Suprapubic skin (tissue), 4 donors: ENCODE results near the gene METTL8. TPM values are rescaled to one million over a fixed set of nuclear protein-coding genes. Genes with fewer than 3 reads are reported as not detected.
A peak's percentile ranks its signal among the peaks of the same experiment; 100 is the strongest.
"Not testable (repeated sequence)": the region's sequence is repeated elsewhere in the genome, so short reads cannot be mapped to it uniquely, and the experiment has no call there.

Experiments used
- DNase-seq, 2 donors: peaks; one replicate each; pipeline ENCODE4 v3.0.0-alpha.2; 2019; ENCODE audit warnings: low spot score in 2 of 2
- H3K27ac ChIP-seq: fragments of 200-600 bp; sonication (generic); one replicate; pipeline ENCODE4 v1.5.1; 2019
- H3K27me3 ChIP-seq: fragments of 200-600 bp; sonication (generic); one replicate; pipeline ENCODE4 v1.5.1; 2019
- H3K36me3 ChIP-seq: fragments of 200-600 bp; sonication (generic); one replicate; pipeline ENCODE4 v1.5.1; 2019
- H3K4me1 ChIP-seq: fragments of 200-600 bp; sonication (generic); one replicate; pipeline ENCODE4 v1.5.1; 2019
- H3K4me3 ChIP-seq: fragments of 200-600 bp; sonication (generic); one replicate; pipeline ENCODE4 v1.5.1; 2019; ENCODE audit warnings: mild to moderate bottlenecking
- H3K9me3 ChIP-seq: fragments of 200-600 bp; sonication (generic); one replicate; pipeline ENCODE4 v1.5.1; 2019
- EP300 ChIP-seq: sonication (generic); formaldehyde crosslinking; IDR thresholded peaks from one replicate; pipeline ENCODE4 v1.6.1; 2017; ENCODE audit warnings: antibody characterized with exemption
- POLR2A ChIP-seq, 2 donors: fragments of 450-650 bp; IDR thresholded peaks; one replicate each; pipeline ENCODE4 v1.6.1; 2017; ENCODE audit warnings: antibody characterized with exemption in 2 of 2, mild to moderate bottlenecking in 2 of 2, moderate library complexity in 2 of 2
- POLR2AphosphoS5 ChIP-seq, 3 donors: sonication (generic); formaldehyde crosslinking; IDR thresholded peaks; one replicate each; pipeline ENCODE4 v1.6.1; 2017; ENCODE audit warnings: antibody characterized with exemption in 3 of 3
- WGBS: methylation state at CpG from one replicate; pipeline ENCODE4 v1.1.5; 2018; 5-methylcytosine and 5-hydroxymethylcytosine counted together
- total RNA-seq, 4 donors: library from RNA; depleted of rRNA; stranded (reverse); fragments of >200 nt; gene quantifications; one replicate each; pipeline ENCODE4 v1.1.0, GENCODE V29; 2016
- TF ChIP-seq, protein P1 (sequence below), 2 donors: fragments of 200-600 bp in 1 of 2; fragments of 450-650 bp in 1 of 2; sonication (generic) in 1 of 2; IDR thresholded peaks; one replicate each; pipeline ENCODE4 v1.5.1; 2016 to 2019; ENCODE audit warnings: antibody characterized with exemption in 2 of 2, mild to moderate bottlenecking in 1 of 2, moderate library complexity in 1 of 2

The METTL8 gene
- total RNA-seq, 4 donors from 2014 or later: 35.8 to 42.5 (median 38.7) TPM

DNA sequence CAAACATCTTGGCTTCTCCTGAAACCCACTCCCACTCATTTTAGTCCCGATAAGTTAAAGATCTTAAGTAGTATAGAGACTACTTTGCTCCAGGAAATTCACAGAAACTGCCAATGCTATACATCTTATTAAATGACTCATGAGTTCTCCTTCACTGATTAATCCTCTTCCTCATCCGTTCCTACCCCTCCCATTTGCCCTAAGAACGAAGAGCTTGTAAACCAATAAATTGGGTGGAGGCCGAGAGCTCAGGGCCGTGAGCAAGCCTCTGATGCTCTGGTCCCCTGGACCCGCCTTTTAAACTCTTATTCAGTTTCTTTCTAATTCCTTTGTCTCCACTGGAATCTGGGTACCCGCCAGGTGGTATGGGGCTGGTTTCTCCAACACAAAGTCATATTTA, 68.6 kb downstream of the METTL8 start:
- no peaks in the 10 kb centered on the region for H3K27me3 ChIP-seq
- no peak for DNase-seq
- no peak overlapping the region for H3K4me3 ChIP-seq
- H3K36me3 ChIP-seq: no peaks in the 10 kb centered on the region
- WGBS: 74% methylated on average over 7 of the region's 7 CpGs
- no peak for TF ChIP-seq POLR2A (IDR thresholded peaks at IDR 0.05)
- TF ChIP-seq, protein P1, sequence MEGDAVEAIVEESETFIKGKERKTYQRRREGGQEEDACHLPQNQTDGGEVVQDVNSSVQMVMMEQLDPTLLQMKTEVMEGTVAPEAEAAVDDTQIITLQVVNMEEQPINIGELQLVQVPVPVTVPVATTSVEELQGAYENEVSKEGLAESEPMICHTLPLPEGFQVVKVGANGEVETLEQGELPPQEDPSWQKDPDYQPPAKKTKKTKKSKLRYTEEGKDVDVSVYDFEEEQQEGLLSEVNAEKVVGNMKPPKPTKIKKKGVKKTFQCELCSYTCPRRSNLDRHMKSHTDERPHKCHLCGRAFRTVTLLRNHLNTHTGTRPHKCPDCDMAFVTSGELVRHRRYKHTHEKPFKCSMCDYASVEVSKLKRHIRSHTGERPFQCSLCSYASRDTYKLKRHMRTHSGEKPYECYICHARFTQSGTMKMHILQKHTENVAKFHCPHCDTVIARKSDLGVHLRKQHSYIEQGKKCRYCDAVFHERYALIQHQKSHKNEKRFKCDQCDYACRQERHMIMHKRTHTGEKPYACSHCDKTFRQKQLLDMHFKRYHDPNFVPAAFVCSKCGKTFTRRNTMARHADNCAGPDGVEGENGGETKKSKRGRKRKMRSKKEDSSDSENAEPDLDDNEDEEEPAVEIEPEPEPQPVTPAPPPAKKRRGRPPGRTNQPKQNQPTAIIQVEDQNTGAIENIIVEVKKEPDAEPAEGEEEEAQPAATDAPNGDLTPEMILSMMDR (IDR thresholded peaks at IDR 0.05): no peak
- no peak for TF ChIP-seq EP300
- no peak for TF ChIP-seq POLR2AphosphoS5 (IDR thresholded peaks at IDR 0.05)
- H3K4me1 ChIP-seq: no peaks in the 10 kb centered on the region
- H3K9me3 ChIP-seq: peaks cover 4% of the 10 kb centered on the region
- no peak overlapping the region for H3K27ac ChIP-seq

DNA sequence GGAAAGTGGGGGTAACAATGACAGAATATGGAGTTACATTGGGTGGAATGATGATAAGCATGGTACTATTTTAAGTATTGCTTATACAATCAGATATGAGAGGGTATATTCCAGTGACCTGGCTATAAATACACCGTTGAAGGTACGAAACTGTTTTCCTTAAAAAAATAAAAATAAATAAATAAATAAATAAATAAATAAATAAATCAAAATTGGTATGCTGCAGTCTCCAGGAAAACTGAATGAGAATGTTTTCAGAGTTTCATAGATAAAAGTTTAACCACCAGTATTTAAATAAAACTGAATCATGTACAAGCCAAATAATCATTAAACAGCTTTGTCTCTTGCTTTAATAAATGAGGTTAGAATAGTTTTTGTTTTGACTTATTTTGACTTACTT, 71.4 kb downstream of the METTL8 start:
- TF ChIP-seq, protein P1 (IDR thresholded peaks at IDR 0.05): no peak
- no peak for TF ChIP-seq EP300
- no peak for TF ChIP-seq POLR2AphosphoS5 (IDR thresholded peaks at IDR 0.05)
- H3K27me3 ChIP-seq: no peaks in the 10 kb centered on the region
- no peak overlapping the region for H3K27ac ChIP-seq
- no peak for DNase-seq
- peaks cover 7% of the 10 kb centered on the region for H3K36me3 ChIP-seq
- no peak overlapping the region for H3K4me3 ChIP-seq
- H3K9me3 ChIP-seq: peaks cover 4% of the 10 kb centered on the region
- H3K4me1 ChIP-seq: no peaks in the 10 kb centered on the region
- 97% methylated on average over 2 of the region's 2 CpGs for WGBS

DNA sequence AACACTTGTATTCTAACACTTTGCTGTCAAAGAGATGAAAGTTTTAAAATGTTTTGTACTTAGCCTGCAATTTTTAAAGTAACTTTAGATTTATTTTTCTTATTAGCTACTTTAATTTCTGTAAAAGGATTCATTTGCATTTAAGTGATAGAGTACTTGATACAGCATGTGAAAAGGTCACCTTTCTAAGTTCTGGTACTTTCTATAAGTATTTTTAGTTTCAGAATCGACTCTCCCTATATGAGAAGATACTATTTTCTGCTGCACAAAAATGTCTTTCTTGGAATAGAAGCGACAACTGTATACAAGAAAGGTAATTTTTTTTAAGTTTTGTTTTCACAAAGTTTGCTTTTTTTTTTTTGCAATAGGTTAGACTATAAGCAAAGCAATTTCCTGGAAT, 72.9 kb downstream of the METTL8 start:
- no peak overlapping the region for H3K4me3 ChIP-seq
- no peaks in the 10 kb centered on the region for H3K4me1 ChIP-seq
- H3K27ac ChIP-seq: no peak overlapping the region
- H3K9me3 ChIP-seq: no peaks in the 10 kb centered on the region
- H3K27me3 ChIP-seq: no peaks in the 10 kb centered on the region
- TF ChIP-seq EP300 (no peak), POLR2A (IDR thresholded peaks at IDR 0.05) (no peak), POLR2AphosphoS5 (IDR thresholded peaks at IDR 0.05) (no peak)
- TF ChIP-seq, protein P1 (IDR thresholded peaks at IDR 0.05): no peak
- peaks cover 7% of the 10 kb centered on the region for H3K36me3 ChIP-seq
- 86% methylated on average over 2 of the region's 2 CpGs for WGBS
- DNase-seq: no peak

DNA sequence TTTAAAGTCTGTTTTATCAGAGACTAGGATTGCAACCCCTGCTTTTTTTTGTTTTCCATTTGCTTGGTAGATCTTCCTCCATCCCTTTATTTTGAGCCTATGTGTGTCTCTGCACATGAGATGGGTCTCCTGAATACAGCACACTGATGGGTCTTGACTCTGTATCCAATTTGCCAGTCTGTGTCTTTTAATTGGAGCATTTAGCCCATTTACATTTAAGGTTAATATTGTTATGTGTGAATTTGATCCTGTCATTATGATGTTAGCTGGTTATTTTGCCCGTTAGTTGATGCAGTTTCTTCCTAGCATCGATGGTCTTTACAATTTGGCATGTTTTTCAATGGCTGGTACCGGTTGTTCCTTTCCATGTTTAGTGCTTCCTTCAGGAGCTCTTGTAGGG, 80.0 kb downstream of the METTL8 start:
- DNase-seq, H3K4me3 ChIP-seq, H3K9me3 ChIP-seq, H3K27ac ChIP-seq, H3K27me3 ChIP-seq, H3K36me3 ChIP-seq, H3K4me1 ChIP-seq: not testable (repeated sequence)
- WGBS: 96% methylated on average over 3 of the region's 3 CpGs

DNA sequence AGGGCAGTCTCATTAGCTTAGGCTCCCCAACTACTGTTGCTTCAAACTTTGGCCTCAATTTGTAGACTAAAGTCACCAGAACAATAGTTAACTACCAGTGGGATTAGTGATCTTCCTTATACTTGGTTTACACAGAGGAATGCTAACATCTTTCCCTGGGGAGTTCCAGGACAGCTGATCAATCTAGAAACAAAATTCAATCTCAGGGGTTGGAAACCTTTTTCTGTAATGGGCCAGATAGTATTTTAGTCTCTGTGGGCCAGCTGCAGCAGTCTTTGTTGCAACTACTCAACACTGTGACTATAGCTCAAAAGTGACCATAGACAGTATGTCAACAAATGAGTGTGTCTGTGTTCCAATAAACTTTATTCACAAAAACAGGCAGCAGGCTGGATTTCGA, 85.7 kb downstream of the METTL8 start:
- Histone ChIP-seq H3K36me3 (no peaks in the 10 kb centered on the region), H3K9me3 (no peaks in the 10 kb centered on the region), H3K4me3 (no peak overlapping the region), H3K27me3 (no peaks in the 10 kb centered on the region), H3K27ac (peak overlapping the region; percentile 29), H3K4me1 (peaks cover 20% of the 10 kb centered on the region)
- 88% methylated on average over 1 of the region's 1 CpG for WGBS
- TF ChIP-seq EP300: no peak
- DNase-seq: no peak

DNA sequence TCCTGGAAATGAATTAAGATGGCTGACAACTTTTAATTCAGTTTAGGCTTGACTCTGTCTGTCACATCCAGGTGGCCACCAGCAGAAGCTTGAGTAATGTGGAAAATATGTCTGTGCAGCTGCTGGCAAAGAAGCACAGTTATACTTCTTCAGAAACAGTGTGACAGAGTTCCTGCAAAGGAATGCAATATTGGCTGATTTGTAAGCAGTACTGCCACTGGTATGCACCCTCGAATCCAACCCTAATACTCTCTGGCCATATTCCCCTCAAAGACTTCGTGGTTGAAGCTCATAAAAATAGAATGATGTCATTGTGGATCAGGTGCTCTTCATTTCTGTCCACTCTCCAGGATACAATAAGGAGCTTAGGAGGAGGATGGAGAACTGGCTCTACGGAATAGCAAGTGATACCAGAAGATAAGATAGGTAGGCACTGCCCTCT, 86.2 kb downstream of the METTL8 start:
- H3K27me3 ChIP-seq: no peaks in the 10 kb centered on the region
- peak overlapping the region; percentile 29 for H3K27ac ChIP-seq
- peaks cover 20% of the 10 kb centered on the region for H3K4me1 ChIP-seq
- WGBS: 42% methylated on average over 3 of the region's 3 CpGs
- no peak overlapping the region for H3K4me3 ChIP-seq
- no peak for DNase-seq
- H3K9me3 ChIP-seq: no peaks in the 10 kb centered on the region
- TF ChIP-seq POLR2A (IDR thresholded peaks at IDR 0.05) (no peak), EP300 (no peak), POLR2AphosphoS5 (IDR thresholded peaks at IDR 0.05) (no peak)
- TF ChIP-seq, protein P1 (IDR thresholded peaks at IDR 0.05): no peak
- H3K36me3 ChIP-seq: no peaks in the 10 kb centered on the region
